IPS DF 19.7 (cell line): Measurements from ENCODE around the gene ZNRF3.

ENCODE experiments used
- DNase-seq: peaks from one replicate; pipeline ENCODE4 v3.0.0-alpha.2; 2013; ENCODE audit warnings: low read depth, low spot score

ZNRF3 gene

GRCh38 chr22:29088809-29089208 is 205.4 kb downstream of the ZNRF3 start:
- DNase-seq: no peak

- no peak for DNase-seq
These were observed 206.1 kb downstream of the ZNRF3 start for GRCh38 chr22:29089507-29089906.

DNA sequence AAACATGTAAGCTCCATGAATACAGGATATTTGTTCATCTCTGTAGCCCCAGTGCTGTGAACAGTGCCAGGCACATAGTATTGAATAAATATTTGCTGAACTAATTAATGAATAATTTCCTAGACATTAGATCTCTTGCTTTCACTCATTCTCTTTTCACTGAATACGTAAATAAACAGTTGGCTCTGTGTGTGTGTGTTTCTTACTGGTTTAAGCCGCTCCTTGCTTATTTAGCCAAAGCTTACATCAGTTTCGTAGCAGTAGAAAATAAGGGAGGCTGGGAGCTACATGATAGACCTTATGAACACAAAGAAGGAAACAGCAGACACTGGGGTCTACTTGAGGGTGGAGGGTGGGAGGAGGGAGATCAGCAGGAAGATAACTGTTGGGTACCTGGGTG is 206.7 kb downstream of the ZNRF3 start:
- DNase-seq: no peak

- DNase-seq: no peak
These were observed 208.9 kb downstream of the ZNRF3 start for GRCh38 chr22:29092243-29092642.

GRCh38 chr22:29093030-29093429 is 209.7 kb downstream of the ZNRF3 start:
- DNase-seq: no peak

DNA sequence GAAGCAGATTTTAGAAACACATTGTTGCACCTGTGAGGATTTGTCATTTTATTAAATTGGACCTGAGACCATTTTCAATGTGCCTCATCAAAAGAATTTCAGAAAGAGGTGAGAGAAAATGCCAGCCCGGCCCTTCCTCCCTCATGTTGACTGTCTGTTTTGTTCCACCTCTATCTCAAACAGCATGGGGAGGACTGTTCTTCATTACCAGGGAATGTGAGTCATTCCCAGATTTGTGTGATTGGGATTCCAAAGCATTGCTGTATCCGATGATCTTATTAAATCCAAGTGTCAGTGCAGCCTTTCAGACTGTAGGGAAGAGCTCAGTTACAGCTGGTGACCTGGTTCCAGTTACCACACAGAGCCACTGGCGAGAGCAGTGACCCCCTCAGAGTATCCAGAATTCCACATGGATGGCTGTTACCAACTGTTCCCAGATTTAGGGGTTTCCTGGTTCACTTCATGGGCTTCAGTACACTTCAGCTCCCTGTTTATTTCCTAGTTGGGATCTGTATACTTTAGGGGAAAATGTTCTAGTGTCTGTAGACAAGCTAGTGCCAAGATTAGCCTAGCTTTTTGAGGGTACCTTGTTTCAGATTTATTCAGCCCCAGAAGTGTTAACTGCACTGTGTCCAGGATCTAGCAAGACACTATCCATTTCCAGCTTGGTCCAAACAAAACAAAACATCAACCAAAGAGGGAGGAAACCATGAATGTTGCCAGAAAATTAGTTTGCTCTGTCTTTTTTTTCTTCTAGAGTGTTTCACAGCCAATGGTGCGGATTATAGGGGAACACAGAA is 210.3 kb downstream of the ZNRF3 start:
- DNase-seq: no peak

DNA sequence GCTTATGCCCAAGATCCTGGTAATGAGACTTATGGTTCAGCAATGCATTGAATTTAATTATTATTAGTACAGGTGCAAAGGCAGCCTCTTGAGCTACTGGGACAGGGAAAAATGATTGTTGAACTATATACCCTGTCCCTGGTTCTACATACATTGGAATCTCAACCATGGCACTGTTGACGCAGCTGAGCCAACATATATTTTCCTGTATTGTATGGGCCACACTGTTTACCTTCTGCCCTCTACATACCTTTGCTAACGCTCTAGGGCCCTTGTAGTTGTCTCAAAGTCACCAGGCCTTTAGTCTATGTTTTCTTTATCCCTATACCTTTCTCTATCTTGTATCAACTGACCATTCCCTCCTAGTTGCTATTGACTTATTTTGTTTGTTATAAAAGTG is 212.1 kb downstream of the ZNRF3 start:
- DNase-seq: no peak

- DNase-seq: no peak
These were observed 213.6 kb downstream of the ZNRF3 start for GRCh38 chr22:29096736-29097669.

- DNase-seq: no peak
These were observed 214.9 kb downstream of the ZNRF3 start for GRCh38 chr22:29098296-29098695.

DNA sequence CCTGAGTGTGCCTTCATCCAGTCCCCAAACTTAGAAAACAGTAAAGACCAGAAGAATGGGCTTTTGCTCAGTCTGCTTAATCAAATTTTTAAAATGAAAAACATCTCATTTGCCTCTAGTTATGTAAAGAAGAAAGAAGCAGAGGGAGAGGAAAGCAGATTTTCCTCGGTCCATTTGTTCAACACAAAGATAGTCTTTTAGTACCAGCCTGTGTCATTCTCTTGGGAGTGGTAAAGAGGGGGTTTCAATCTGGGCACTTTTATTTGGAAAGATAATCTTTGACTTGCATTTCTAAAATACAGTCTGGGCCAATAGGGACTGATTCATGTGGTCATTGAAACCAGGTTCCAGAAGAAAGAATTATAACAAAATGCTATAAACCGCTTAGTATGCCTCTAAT is 218.9 kb downstream of the ZNRF3 start:
- DNase-seq: no peak

DNA sequence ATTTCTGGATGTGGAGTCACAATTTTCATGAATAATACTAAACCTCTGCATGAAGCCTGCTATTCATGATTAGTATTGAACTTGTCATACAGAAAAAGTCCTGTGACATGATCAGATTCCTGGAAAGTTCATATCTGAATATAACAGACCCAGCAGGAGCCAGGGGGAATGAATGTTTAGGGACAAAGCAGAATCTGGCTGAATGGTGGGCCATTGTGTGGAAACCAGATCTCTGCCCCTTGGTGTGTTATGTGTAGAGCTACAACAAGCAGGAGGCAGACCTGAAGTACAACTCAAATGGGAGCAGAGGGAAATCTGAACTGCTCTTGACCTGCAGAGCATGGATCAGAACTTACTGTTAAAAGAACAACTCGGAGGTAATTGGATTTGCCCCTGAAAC is 219.7 kb downstream of the ZNRF3 start:
- DNase-seq: no peak

GRCh38 chr22:29105468-29105867 is 222.1 kb downstream of the ZNRF3 start:
- no peak for DNase-seq

DNA sequence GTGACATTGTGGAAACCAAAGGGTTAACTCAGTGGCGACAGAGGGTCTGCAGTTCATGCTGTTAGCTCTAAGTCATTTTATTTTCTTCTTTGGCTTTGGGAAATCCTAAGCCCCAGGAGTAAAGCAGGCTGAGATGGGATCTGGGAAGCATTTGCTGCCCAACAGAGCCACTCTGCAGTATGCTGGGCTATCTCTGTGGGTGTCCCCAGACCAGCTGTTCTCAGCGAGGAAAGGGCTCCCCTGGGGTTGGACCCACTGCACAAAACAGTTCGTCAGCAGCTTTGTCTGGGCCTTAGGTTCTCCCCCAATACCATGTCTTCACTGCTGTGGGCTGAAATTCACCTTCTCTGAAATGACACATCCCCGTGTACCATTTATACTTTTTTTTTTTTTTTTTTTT is 223.5 kb downstream of the ZNRF3 start:
- DNase-seq: no peak
